HG03045 (cell line): Measurements from ENCODE around the gene SLC12A1.
A peak's percentile ranks its signal among the peaks of the same experiment; 100 is the strongest.
"Not testable (repeated sequence)": the region's sequence is repeated elsewhere in the genome, so short reads cannot be mapped to it uniquely, and the experiment has no call there.

Experiments
- ATAC-seq: cut with Tn5 transposase; IDR thresholded peaks from one replicate; pipeline ENCODE4 v1.9.1; 2021; ENCODE audit warnings: mild to moderate bottlenecking, moderate library complexity; ENCODE audit not compliant: unreplicated experiment

SLC12A1 gene

DNA sequence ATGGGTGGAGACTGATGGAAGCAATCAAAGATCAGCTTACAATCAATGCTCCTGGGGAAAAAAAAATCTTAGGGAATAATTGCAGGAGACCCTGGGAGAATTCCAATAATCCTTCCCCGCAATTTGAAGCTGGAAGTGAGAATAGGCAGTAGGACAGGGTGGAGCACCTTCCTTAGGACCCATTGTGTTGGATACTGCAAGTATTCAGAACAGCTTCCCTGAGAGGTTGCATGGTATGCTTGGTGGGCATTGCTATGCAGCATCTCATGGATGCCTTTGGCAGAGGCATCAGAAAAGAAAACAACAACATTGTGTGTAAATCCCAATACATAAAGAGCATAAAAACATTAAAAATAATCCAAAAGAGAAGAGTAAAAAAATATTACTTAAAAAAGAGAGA lies 100.5 kb downstream of the SLC12A1 start:
- ATAC-seq, result no peak

DNA sequence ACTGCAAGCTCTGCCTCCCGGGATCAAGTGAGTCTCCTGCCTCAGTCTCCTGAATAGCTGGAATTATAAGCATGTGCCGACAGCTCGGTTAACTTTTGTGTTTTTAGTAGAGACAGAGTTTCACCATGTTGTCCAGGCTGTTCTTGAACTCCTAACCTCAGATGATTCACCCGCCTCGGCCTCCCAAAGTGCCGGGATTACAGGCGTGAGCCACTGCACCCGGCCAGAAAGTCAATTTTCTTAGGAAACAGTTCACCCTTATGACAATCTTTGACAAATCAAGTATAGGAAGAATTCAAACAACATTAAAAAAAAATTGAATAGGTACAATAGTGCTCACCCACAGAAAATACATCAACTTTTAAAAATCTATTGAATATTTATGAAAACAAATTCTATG lies 101.5 kb downstream of the SLC12A1 start:
- no peak for ATAC-seq

- ATAC-seq, result no peak
Observed at GRCh38 chr15:48309740-48310139, 103.6 kb downstream of the SLC12A1 start.

- no peak for ATAC-seq
Observed at GRCh38 chr15:48313216-48313615, 107.1 kb downstream of the SLC12A1 start.

DNA sequence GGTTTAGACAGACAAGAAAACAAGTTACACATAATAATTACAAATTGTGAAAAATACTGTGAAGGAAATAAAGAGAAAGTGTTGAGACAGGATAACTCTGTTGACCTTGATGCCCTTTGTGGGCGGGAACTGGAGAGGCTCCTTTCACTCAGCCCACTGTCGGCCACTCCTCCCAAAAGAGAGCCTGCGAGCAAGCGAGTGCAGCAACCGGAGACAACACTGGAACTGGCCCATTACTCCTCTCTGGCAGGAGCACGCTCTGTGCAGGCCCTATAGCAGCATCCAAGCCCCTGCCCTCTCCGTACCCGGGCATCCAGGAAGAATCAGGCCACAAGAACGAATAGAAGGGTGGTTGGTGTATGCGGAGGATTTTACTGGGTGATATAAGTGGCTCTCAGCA lies 108.9 kb downstream of the SLC12A1 start:
- ATAC-seq, result no peak

GRCh38 chr15:48317221-48317620 lies 111.1 kb downstream of the SLC12A1 start:
- ATAC-seq, result no peak

DNA sequence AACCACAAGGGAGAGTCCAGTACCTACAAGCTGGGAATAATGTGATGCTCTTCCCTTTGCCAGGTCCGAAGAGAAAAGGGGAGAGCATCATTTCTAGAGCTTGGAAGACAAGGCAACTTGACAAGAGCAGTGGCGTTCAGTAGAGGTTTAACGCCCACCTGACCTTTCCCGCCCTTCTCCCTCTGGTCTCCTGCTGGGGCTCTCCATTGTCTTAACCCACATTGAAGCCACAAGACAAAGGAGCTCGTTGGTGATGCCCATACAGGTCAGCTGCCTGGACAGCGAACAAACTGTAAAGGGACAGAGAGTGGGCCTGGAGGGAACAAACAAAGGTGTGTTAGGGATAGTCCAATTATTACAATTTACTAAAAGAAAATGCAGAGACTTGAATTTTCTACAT lies 112.0 kb downstream of the SLC12A1 start:
- ATAC-seq, result no peak

GRCh38 chr15:48323294-48323693 lies 117.2 kb downstream of the SLC12A1 start:
- ATAC-seq, result no peak

- ATAC-seq, result no peak
Observed at GRCh38 chr15:48324949-48325348, 118.8 kb downstream of the SLC12A1 start.

DNA sequence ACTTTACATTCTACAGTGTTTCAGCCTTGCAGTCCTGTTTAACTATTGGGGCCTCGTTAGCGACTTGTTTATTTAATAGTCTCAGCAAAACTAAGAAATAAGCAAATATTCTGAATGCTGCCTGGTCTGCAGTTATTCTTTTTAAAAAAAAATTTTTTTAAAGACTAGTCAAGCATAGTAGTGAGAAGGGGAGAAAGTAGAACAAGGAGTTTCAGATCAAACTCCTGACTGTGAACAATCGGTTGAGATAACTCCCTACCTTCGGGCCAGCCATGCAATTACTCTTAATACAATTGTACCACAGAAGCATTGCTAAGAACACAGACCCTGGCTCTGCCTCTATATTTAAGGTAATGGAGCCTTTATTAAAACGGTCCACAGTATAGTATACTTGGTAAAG lies 119.3 kb downstream of the SLC12A1 start:
- ATAC-seq, result no peak

DNA sequence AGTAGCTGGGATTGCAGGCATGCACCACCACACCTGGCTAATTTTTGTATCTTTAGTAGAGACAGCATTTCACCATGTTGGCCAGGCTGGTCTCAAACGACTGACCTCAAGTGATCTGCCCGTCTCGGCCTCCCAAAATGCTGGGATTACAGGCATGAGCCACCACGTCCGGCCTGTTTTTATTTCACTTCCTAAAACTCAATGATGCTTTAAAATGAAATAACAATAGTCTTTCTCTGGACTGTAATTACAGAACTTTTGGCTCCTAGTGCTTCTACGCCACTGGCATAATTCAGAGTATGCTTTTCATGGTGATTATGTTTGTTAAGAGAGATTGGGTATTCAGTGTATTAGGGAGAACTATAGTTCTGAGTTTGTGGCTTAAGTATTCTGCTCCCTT lies 120.1 kb downstream of the SLC12A1 start:
- not testable (repeated sequence) for ATAC-seq

GRCh38 chr15:48330105-48330785 lies 124.1 kb downstream of the SLC12A1 start:
- ATAC-seq, result no peak

- peak; percentile 90 for ATAC-seq
Observed at GRCh38 chr15:48330855-48331795, 125.0 kb downstream of the SLC12A1 start, which contains the start of gene DUT. TSS of gene DUT (plus strand) at chr15:48331429. CDS start at chr15:48331516, 87 bp downstream.

GRCh38 chr15:48331796-48332641 lies 125.9 kb downstream of the SLC12A1 start:
- ATAC-seq, result peak; percentile 52

GRCh38 chr15:48332642-48333034 lies 126.5 kb downstream of the SLC12A1 start:
- no peak for ATAC-seq

DNA sequence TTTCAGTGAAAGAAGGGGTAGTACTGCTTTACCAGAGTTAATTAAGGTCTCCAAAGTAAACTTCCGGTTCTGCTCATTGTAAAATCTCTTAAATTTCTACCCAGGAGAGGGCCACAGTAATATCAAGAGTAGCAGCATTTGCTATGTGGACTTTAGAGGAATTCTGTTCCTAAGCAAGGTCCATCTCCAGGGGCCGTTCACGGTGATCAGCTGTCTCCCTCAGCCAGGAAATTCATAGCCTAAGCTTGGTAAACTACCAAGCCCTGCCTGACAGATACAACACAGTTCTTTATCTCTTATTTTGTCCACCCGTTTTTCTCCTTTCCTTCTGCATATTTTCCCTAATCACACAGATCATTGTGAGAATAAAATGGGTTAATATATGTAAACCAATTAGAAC lies 127.4 kb downstream of the SLC12A1 start:
- ATAC-seq, result no peak

- ATAC-seq, result no peak
Observed at GRCh38 chr15:48334260-48334659, 128.2 kb downstream of the SLC12A1 start.

DNA sequence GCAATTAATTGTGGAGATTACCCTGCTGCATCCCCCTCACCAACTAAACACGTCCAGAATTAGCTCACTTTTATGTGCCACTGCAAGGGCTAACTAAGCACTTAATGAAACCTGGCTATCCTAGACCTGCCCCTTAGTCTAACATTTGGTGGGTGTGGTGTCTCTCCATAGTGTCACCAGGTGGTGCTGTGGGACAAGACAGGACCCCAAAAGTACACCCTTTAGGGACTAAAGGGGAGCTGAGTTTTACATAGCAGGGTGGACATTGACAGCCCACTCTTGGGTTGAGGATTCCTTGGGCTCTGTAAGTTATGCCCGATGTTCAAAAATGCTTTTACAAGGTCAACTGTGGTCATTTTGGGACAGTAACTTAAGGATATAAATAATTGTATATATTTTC lies 130.8 kb downstream of the SLC12A1 start:
- no peak for ATAC-seq

GRCh38 chr15:48337607-48338006 lies 131.5 kb downstream of the SLC12A1 start:
- ATAC-seq, result no peak

DNA sequence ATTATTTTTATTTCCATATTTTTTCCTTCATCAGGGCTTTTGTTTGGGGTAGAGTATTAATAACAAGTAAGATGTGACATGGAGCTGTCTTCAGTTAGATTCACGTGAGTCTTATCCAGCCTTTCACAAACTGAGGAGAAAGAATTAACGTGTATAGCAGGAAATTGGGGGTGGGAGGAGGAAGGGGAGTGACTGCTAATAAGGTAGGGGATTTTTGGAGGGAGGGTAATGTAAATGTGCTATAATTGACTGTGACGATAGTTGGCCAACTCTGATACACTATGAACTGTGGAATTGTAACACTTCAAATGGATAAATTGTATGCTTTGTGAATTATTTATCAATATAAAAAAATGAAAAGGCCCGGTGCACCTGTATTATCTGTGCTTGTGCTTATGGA lies 134.0 kb downstream of the SLC12A1 start:
- ATAC-seq, result no peak

DNA sequence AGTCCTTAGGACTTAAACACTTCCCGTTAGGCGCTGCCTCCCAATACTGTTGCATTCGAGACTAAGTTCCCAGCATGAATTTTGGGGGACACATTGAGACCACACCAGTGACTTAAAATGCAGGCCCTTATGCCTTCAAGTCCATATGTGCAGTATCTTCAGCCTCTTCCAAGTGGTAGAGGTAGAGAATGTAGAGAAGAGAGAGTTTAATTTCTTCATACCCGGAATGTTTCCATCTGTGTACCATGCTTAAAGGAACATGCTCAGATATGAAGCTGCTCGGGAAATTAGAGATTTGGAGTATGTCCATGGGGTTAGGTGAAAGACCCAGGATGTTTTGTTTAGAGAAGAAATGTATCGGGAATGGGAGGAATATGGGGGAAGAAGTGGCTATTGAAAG lies 137.8 kb downstream of the SLC12A1 start:
- ATAC-seq, result no peak
